Brain microvascular endothelial cell (primary cell): Measurements from ENCODE around the gene CLEC18B.
A peak's percentile ranks its signal among the peaks of the same experiment; 100 is the strongest.
"Not testable (repeated sequence)": the region's sequence is repeated elsewhere in the genome, so short reads cannot be mapped to it uniquely, and the experiment has no call there.

Source experiments
- DNase-seq: peaks from one replicate; pipeline ENCODE4 v3.0.0-alpha.2; 2020
- H3K27ac ChIP-seq: fragments of 250-450 bp; sonication (Bioruptor Pico); 2 replicates; pipeline ENCODE4 v1.5.1; 2020; ENCODE audit warnings: mild to moderate bottlenecking, moderate library complexity
- H3K27me3 ChIP-seq: fragments of 250-450 bp; sonication (Bioruptor Pico); replicated peaks from 2 replicates; pipeline ENCODE4 v1.5.1; 2020; ENCODE audit warnings: mild to moderate bottlenecking
- H3K36me3 ChIP-seq: fragments of 250-450 bp; sonication (Bioruptor Pico); replicated peaks from 2 replicates; pipeline ENCODE4 v1.5.1; 2020; ENCODE audit warnings: mild to moderate bottlenecking
- H3K4me3 ChIP-seq: 2 replicates; pipeline ENCODE4 v1.5.1; 2011; ENCODE audit warnings: low read depth, mild to moderate bottlenecking, control low read depth, low read length, moderate library complexity
- in situ Hi-C: cut with HindIII; loops from 2 replicates; pipeline ENCODE4 v1.10.0; 2017; ENCODE audit warnings: low sequenced_read_pairs, low pct_ligation_motif_present

The CLEC18B gene

DNA sequence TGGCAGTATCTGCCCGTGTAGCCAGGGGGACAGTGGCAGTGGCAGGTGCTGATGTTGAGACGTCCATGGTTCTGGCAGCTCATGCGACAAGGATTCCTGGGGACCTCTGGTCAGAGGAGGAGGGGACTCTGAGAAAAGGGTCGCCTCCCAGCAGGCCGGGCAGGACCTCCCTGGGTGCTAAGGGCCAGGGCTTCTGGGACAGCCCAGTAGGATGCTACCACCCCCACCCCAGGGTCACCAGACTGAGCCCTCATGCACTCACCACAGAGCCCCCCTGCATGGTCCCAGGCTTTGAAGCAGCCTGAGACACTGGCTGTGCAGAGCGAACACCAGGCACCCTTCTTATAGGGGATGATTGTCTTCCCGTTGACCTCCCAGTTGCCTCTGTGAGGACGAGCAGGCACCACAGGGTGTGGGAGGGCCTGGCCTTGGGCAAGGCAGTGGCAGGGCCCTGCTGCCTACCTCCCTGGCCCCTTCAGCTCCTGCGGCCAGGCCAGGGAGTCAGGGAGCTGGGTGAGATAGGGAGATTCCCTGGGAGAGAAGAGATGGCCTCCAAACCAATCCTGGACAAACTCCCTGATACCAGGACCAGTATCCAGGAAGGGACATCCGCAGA lies 8.4 kb downstream of the CLEC18B start:
- H3K4me3 ChIP-seq, in situ Hi-C loops, DNase-seq, H3K27ac ChIP-seq, H3K27me3 ChIP-seq, H3K36me3 ChIP-seq: not testable (repeated sequence)

DNA sequence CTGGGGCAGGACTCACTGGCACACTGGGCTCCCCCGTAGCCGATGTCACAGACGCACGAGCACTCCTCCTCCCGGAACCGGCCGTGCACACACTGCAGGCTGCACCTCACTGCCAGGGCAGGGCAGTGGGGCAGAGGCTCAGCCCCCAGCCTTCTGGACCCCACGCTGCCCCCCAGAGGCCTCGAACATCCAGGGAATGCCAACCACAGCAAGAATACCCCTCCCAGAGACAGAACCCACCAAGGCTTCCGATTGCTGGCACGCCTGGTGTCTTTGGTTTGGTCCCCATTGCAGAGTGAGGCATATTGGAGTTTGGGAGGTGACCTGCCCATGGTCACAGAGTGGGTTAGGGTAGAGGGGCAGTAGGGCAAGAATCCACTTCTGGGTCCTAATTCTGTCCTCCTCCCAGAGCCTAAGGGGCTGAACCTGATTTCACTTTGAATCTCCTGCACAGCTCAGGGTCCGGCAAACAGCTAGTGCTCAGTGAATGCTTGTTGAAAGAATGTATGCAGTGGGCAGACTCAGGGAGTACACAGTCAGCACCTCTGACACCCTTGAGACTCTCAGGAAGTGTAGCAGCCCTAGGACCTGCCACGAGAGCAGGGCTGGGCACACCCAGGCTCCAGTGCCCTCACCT lies 9.0 kb downstream of the CLEC18B start:
- H3K27ac ChIP-seq, H3K4me3 ChIP-seq, DNase-seq, H3K27me3 ChIP-seq, H3K36me3 ChIP-seq, in situ Hi-C loops: not testable (repeated sequence)

DNA sequence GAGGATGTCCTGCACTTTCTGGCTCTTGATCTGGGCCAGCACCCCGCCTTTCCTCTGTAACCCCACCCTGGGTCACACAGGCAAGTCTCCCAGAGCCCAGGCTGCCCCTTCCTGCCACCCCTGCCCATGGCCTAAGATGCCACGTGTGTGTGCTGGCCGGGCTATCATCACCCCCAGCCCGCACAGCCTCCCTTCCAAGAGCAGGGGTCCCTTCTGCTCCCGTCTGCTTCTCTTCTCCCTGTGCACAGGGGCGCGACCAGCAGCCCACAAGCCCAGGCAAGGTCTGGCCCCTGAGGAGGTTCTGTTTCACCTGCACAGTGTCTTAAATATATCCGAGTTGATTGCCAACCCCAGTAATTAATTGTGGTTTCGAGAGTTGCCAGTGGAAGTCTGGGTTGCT lies 10.3 kb downstream of the CLEC18B start:
- H3K4me3 ChIP-seq, H3K27me3 ChIP-seq, in situ Hi-C loops, H3K27ac ChIP-seq, DNase-seq, H3K36me3 ChIP-seq: not testable (repeated sequence)

DNA sequence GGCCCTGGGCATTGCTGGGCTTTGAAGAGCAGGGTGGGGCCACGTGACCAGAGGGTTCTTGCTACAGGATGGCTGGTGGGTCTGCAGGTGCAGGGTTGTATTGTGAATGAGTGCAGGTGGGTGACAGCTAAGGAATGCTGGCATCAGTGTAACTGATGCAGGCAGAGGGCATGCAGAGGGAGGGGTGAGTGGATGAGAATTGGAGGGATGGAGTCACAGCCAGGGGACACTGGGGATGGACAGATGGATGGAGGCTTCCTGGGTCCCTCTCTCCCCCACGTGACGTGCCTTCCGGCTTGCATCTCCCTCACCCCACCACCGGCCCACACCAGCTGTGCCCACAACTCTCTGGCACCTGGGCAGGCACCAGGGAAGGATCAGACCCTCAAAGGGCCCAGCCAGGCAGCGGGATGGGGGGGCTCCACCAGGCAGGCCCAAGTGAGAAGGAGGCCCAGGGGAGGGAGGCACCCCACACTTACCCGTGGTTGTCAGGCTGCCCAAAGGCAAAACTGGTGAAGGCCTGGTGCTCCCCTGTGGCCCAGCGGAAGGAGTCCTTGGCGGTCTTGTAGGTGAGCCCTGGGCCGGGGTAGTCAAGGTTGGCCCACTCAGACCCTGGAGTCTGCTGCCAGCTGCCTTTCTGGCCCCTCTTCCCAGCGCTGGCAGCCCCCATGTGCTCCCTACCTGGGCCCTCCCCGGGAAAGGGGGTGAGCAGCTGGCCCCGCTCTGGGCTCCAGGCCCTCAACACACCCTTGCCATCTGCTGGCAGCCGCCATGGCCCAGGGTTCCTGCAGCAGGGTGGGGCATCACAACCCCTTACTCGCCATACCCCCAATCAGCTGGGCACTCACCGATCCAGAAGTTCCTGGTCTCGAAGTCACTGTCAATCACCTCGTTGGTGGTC lies 11.0 kb downstream of the CLEC18B start:
- H3K27me3 ChIP-seq, H3K27ac ChIP-seq, in situ Hi-C loops, H3K4me3 ChIP-seq, DNase-seq, H3K36me3 ChIP-seq: not testable (repeated sequence)

DNA sequence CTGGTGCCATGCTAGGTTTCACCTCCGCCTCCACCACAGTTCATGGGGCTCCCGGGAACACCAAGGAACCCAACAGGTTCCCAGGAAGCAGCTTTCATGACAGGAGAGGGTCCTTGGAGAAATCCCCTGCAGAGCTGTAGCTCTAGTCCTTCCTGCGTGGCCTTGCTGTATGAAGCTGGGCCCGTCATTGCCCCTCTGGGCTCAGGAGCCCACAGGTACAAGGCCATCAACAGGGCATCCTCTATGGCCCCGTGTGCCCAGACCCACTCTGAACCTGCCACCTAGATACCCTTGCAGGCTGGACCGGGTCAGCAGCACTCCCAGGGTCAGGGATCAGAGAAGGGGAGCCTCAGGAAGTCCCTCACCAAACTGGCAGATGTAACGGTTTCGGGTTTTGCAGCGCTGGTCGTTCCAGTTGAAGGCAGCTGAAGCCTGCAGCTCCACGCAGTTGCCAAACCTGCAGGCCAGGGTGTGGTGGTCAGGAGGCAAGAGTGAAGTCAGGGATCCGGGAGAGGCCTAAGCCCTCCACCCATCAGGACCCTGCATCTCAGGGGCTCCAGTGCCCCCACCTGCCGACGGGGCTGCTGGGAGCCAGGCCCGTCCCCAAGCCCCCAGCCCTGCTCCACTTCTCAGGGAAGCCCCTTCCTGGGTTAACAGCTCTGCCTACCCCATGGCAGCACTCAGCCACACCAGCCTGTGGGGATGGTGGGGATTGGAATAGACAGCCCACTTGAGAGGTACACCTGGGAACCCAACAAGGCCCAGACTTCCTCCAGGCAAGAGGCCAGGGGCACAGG lies 11.9 kb downstream of the CLEC18B start:
- H3K27me3 ChIP-seq, in situ Hi-C loops, H3K36me3 ChIP-seq, DNase-seq, H3K4me3 ChIP-seq, H3K27ac ChIP-seq: not testable (repeated sequence)

DNA sequence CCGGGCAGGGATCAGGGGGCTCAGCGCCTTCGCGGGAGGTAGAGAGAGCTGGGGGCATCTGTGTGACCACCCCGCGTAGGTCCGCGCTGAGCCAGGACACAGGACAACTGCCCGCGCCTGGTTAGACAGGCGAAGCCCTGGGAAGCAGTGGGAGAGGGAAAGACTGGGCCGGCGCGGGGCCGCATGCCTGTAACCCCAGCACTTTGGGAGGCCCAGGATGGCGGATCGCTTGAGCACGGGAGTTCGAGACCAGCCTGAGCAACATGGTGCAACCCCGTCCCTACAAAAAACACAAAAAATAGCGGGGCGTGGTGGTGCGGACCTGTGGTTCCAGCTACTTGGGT lies 13.9 kb downstream of the CLEC18B start:
- H3K4me3 ChIP-seq: peak overlapping the region; percentile 37
- DNase-seq, in situ Hi-C loops, H3K27me3 ChIP-seq, H3K36me3 ChIP-seq, H3K27ac ChIP-seq: not testable (repeated sequence)

DNA sequence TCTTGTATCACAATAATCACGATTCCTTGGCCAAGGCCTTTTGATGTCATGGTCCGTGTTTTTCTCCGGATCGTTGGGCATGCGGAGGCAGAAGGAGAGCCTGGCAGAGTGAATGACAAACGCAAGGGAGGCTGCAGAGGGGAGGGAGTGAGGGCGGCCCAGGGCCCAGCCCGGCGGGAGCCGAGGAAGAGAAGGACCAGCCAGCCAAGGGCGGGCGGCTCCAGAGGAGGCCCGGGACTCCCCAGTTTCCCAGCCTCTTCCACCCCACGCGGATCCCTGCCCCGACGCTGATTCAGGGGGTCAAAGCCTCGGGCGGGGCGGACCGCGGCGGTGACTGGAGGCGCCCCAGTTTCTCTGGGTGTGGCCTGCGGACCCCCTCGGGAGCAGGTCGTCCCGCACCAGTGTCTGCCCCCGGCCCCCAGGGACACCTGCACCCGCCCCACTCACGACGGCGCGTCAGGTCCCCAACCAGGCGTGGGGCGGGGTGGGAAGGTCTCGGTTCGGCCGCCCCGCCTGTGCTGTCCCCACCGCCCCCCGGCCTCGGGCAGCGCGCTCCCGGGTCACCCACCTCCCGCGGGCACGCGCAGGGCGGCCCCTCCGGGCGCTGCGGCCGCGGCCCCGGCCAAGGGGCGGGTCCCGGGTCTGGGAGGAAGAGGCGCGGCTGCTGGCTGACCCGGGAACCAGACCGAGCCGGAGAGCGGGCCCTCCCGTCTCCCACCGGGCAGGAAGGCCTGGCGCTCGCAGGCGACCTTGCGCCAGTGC lies 14.5 kb downstream of the CLEC18B start:
- H3K27me3 ChIP-seq, in situ Hi-C loops, H3K27ac ChIP-seq, DNase-seq, H3K4me3 ChIP-seq, H3K36me3 ChIP-seq: not testable (repeated sequence)

DNA sequence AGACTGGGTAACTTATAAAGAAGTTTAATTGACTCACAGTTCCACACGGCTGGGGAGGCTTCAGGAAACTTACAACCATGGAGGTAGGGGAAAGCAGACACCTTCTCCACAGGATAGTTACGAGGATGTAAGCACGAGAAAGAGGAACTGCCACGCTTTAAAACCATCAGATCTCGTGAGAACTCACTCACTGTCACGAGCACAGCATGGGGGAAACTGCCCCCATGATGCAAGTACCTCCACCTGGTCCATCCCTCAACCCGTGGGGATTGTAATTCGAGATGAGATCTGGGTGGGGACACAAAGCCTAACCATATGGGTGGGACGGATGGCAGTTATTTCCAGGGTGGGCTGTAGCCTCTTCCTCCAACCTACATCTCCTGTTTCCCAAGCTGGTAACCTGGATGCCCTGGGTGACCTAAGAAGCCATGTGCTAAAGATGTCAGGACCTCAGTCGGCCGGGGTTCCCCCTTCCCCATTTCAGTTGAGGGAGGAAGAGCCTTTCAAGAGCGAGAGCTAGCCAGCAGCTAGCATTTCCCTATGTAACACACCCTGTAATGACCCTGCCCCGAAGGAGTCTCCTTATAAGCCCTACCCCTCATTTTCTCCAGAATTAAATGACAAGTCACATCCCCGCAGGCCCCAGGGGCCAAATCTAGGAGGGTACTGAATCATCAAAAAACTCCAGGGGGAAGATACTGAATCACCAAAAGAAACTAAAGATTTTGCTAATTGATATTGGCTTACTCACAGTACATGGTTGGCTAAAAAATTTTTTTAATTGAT lies 16.9 kb downstream of the CLEC18B start:
- H3K27me3 ChIP-seq, H3K36me3 ChIP-seq, H3K4me3 ChIP-seq, in situ Hi-C loops, H3K27ac ChIP-seq, DNase-seq: not testable (repeated sequence)

DNA sequence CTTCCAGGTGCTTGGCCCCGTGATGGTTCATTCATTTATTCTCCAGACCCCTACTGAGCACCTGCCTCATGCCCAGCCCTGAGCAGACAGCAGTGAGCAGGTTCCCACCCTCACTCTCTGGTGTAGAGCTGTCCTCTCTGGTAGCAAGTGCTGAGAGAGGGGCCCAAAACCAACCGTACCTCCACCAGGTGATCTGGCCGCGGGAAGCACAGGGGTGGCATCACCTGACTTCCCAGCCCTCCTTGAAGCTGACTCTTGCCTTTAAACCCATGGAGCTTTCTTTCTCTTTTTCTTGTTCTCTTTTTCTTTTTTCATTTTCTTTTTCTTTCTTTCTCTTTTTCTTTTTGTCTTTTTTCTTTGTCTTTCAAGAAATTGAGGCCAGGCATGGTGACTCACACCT lies 21.0 kb downstream of the CLEC18B start:
- H3K27me3 ChIP-seq, in situ Hi-C loops, DNase-seq, H3K36me3 ChIP-seq, H3K4me3 ChIP-seq, H3K27ac ChIP-seq: not testable (repeated sequence)

DNA sequence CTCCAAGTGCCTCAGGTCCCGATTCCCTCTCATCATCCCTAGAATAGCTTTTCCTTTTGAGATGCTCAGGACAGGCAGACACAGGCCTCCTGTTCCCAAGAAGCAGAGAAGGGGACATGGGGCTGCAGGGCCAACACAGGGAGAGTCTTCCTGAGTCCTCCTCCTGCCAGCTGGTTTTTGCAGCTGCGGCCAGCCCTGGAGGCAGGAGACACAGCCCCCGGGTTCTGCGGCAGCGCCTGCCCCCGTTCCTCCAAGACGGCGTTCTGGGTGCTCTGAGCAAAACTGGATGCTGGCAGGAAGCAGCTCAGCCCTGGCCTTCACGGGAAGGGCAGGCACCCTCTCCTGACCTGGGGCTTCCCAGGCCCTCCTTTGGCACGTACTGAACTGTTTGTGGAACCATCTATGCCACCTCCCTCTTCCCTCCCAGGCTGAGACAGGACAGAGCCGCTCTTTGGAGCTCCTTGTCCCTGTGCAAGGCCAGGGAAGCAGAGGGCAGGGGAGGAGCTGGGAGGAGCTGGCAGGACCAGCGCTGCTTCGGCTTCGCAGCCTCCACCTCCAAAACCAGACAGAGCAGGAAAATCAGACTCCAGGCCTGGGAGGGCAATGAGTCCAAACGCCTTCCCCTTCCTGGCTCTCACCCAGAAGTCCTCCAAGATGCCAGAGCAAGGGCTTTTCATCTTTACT lies 22.9 kb downstream of the CLEC18B start:
- H3K4me3 ChIP-seq, in situ Hi-C loops, H3K27ac ChIP-seq, H3K27me3 ChIP-seq, DNase-seq, H3K36me3 ChIP-seq: not testable (repeated sequence)

DNA sequence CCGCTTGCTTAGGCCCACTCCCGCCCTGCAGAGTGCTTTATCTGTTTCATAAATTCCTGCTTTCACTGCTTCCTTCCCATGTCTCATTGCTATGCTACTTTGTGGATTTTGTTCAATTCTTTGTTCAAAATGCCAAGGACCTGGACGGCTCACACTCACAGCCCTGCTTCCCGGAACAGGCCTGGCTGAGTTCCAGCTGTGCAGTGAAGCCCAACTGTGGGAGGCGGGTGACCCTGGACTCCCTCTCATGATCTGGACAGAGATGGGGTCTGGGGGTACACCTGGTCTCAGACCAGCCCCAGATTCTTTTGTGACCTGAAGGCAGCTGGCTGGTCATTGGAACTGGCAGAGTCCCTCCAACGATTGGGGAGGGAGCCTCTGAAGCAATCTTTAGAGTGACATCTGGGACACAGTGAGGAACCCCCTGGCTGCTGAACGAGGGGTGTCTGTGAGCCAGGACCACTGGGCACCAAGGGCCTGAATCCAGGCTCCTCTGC lies 24.7 kb downstream of the CLEC18B start:
- H3K4me3 ChIP-seq, H3K27me3 ChIP-seq, H3K27ac ChIP-seq, H3K36me3 ChIP-seq, in situ Hi-C loops: not testable (repeated sequence)
- peak; percentile 1 for DNase-seq

DNA sequence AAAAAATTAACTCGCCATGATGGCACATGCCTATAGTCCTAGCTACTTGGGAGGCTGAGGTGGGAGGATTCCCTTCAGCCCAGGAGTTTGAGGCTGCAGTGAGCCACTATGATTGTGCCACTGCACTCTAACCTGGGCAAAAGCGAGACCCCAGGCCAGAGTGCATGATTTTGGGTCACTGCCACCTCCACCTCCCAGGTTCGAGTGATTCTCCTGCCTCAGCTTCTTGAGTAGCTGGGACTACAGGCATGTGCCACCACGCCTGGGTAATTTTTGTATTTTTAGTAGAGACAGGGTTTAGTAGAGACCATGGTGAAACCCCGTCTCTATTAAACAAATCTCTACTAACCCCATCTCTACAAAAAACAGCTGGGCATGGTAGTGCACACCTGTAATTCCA lies 26.7 kb downstream of the CLEC18B start:
- H3K27ac ChIP-seq, H3K27me3 ChIP-seq, H3K36me3 ChIP-seq, H3K4me3 ChIP-seq, DNase-seq, in situ Hi-C loops: not testable (repeated sequence)
